GM12878 (cell line): ENCODE data around the gene ITGB5. TPM values are rescaled to one million over a fixed set of nuclear protein-coding genes. Genes with fewer than 3 reads are reported as not detected.

ENCODE experiments used
- ATF7 ChIP-seq: fragments of 450-650 bp; IDR thresholded peaks from 2 replicates; pipeline ENCODE4 v1.6.1; 2016; ENCODE audit warnings: low read depth, mild to moderate bottlenecking
- FOXK2 ChIP-seq: fragments of 450-650 bp; IDR thresholded peaks from 2 replicates; pipeline ENCODE4 v1.6.1; 2017; ENCODE audit warnings: mild to moderate bottlenecking, moderate library complexity
- HDAC6 ChIP-seq: fragments of 200-600 bp; sonication (generic); IDR thresholded peaks from one replicate; pipeline ENCODE4 v1.8.0; 2017; ENCODE audit warnings: antibody characterized with exemption; ENCODE audit not compliant: unreplicated experiment
- IRF4 ChIP-seq: IDR thresholded peaks from 2 replicates; pipeline ENCODE4 v1.6.1; 2011; ENCODE audit warnings: low read depth, low read length
- NR2F1 ChIP-seq: fragments of 450-650 bp; conservative IDR thresholded peaks from 2 replicates; pipeline ENCODE4 v1.6.1; 2017; ENCODE audit warnings: mild to moderate bottlenecking
- RCOR1 ChIP-seq: conservative IDR thresholded peaks from 2 replicates; pipeline ENCODE4 v1.6.1; 2012; ENCODE audit warnings: low read depth, low read length, improper control_type of control experiment
- SPI1 ChIP-seq: IDR thresholded peaks from 2 replicates; pipeline ENCODE4 v1.6.1; 2011; ENCODE audit warnings: low read depth, mild to moderate bottlenecking, low read length, moderate library complexity, borderline replicate concordance; ENCODE audit not compliant: insufficient read depth
- ZNF384 ChIP-seq: IDR thresholded peaks from 2 replicates; pipeline ENCODE4 v1.6.1; 2012; ENCODE audit warnings: low read depth, mild to moderate bottlenecking, low read length, improper control_type of control experiment, borderline replicate concordance
- polyA plus RNA-seq, 11 experiments: library from polyadenylated mRNA; depleted of rRNA in 4 of 11; unstranded in 6 of 11; stranded (reverse) in 5 of 11; fragments of >200 nt; fragmentation: Nextera tagmentation in 4 of 11; fragmentation: Illumina TruSeq in 1 of 11; extraction: Ambion mirVana in 4 of 11; extraction: Trizol in 1 of 11; gene quantifications; 1 replicate in 1 of 11; 2 replicates in 10 of 11; pipeline versions ENCODE4 v1.2.1 to v1.2.3, GENCODE V29; 2011 to 2016; ENCODE audit warnings: inconsistent platforms in 2 of 11, missing spikeins in 2 of 11, low read depth in 1 of 11
- total RNA-seq, 4 experiments: library from RNA; depleted of rRNA in 3 of 4; stranded (reverse); fragments of >200 nt in 3 of 4; fragmentation: Illumina TruSeq in 1 of 4; extraction: Trizol in 1 of 4; gene quantifications; 2 replicates each; pipeline versions ENCODE4 v1.2.1 to v1.2.3, GENCODE V29; 2013 to 2021
- TF ChIP-seq, protein P1 (sequence below): fragments of 450-650 bp; IDR thresholded peaks from 2 replicates; pipeline ENCODE4 v1.6.1; 2017; ENCODE audit warnings: mild to moderate bottlenecking, moderate library complexity
- TF ChIP-seq, protein P2 (sequence below): IDR thresholded peaks from 2 replicates; pipeline ENCODE4 v1.6.1; 2011; ENCODE audit warnings: mild to moderate bottlenecking, low read depth, low read length, moderate library complexity; ENCODE audit not compliant: insufficient replicate concordance

The ITGB5 gene
- total and polyA plus RNA-seq, 10 of the 15 experiments (the other 5 are each of a cell fraction or from before 2014, with no cell fraction given): 0.05 to 10.0 (median 0.83) TPM; not detected in 2

DNA sequence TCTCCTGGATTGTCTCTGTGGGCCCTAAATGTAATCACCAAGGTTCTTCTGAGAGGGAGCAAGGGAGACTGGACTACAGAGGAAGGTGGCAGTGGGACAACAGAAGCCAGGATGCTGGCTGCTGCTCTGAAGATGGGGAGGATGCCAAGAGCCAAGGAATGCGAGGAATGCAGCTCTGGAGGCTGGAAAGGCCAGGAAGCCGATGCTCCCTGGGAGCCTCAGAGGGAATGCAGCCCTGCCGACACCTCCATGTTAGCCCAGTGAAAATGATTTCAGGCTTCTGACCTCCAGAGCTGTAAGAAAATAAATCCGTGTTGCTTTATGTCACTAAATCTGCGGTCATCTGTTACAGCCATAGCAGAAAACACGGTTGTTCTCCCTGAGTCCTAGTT lies 112.8 kb downstream of the ITGB5 start (continued):
- TF ChIP-seq, protein P1, sequence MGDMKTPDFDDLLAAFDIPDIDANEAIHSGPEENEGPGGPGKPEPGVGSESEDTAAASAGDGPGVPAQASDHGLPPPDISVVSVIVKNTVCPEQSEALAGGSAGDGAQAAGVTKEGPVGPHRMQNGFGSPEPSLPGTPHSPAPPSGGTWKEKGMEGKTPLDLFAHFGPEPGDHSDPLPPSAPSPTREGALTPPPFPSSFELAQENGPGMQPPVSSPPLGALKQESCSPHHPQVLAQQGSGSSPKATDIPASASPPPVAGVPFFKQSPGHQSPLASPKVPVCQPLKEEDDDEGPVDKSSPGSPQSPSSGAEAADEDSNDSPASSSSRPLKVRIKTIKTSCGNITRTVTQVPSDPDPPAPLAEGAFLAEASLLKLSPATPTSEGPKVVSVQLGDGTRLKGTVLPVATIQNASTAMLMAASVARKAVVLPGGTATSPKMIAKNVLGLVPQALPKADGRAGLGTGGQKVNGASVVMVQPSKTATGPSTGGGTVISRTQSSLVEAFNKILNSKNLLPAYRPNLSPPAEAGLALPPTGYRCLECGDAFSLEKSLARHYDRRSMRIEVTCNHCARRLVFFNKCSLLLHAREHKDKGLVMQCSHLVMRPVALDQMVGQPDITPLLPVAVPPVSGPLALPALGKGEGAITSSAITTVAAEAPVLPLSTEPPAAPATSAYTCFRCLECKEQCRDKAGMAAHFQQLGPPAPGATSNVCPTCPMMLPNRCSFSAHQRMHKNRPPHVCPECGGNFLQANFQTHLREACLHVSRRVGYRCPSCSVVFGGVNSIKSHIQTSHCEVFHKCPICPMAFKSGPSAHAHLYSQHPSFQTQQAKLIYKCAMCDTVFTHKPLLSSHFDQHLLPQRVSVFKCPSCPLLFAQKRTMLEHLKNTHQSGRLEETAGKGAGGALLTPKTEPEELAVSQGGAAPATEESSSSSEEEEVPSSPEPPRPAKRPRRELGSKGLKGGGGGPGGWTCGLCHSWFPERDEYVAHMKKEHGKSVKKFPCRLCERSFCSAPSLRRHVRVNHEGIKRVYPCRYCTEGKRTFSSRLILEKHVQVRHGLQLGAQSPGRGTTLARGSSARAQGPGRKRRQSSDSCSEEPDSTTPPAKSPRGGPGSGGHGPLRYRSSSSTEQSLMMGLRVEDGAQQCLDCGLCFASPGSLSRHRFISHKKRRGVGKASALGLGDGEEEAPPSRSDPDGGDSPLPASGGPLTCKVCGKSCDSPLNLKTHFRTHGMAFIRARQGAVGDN: no peak
- TF ChIP-seq SPI1: no peak
- TF ChIP-seq, protein P2, sequence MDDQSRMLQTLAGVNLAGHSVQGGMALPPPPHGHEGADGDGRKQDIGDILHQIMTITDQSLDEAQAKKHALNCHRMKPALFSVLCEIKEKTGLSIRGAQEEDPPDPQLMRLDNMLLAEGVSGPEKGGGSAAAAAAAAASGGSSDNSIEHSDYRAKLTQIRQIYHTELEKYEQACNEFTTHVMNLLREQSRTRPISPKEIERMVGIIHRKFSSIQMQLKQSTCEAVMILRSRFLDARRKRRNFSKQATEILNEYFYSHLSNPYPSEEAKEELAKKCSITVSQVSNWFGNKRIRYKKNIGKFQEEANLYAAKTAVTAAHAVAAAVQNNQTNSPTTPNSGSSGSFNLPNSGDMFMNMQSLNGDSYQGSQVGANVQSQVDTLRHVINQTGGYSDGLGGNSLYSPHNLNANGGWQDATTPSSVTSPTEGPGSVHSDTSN: no peak
- no peak for TF ChIP-seq FOXK2
- no peak for TF ChIP-seq HDAC6
- no peak for TF ChIP-seq RCOR1
- no peak for TF ChIP-seq ATF7
- TF ChIP-seq ZNF384: no peak
- TF ChIP-seq NR2F1: no peak
- no peak for TF ChIP-seq IRF4
